ENCODE data around the gene ABCA13.
"Not testable (repeated sequence)": the region's sequence is repeated elsewhere in the genome, so short reads cannot be mapped to it uniquely, and the experiment has no call there.

ABCA13 gene

GRCh38 chr7:48171202-48171601 is at the start of gene ABCA13:
ABCA13 (plus strand) TSS chr7:48171458; CDS start chr7:48171484, 26 bp downstream.
- no peak within 1 kb of the TSS for H3K4me3 ChIP-seq (ENCODE audit: low read depth, low read length)
- DNase-seq (ENCODE audit: low read depth) = peak; percentile 25

GRCh38 chr7:48126037-48126436 is 45.2 kb upstream of the ABCA13 start:
- H3K4me3 ChIP-seq (ENCODE audit: low read depth, low read length) = no peak overlapping the region
- DNase-seq (ENCODE audit: low read depth) = no peak

- DNase-seq (ENCODE audit: low read depth) = peak; percentile 42
Observed at GRCh38 chr7:48130658-48131108, 40.6 kb upstream of the ABCA13 start.

GRCh38 chr7:48132792-48133191 is 38.5 kb upstream of the ABCA13 start:
- no peak for DNase-seq (ENCODE audit: low read depth)
- no peak overlapping the region for H3K4me3 ChIP-seq (ENCODE audit: low read depth, low read length)

More at GRCh38 chr7:48130658-48131108, 40.6 kb upstream of the ABCA13 start:
- no peak overlapping the region for H3K4me3 ChIP-seq (ENCODE audit: low read depth, low read length)

- no peak overlapping the region for H3K4me3 ChIP-seq (ENCODE audit: low read depth, low read length)
- no peak for DNase-seq (ENCODE audit: low read depth)
Observed at GRCh38 chr7:48139459-48139858, 31.8 kb upstream of the ABCA13 start.

GRCh38 chr7:48140001-48140681 is 31.1 kb upstream of the ABCA13 start:
- H3K4me3 ChIP-seq (ENCODE audit: low read depth, low read length) = no peak overlapping the region
- DNase-seq (ENCODE audit: low read depth) = no peak

GRCh38 chr7:48141521-48141920 is 29.7 kb upstream of the ABCA13 start:
- DNase-seq (ENCODE audit: low read depth) = no peak
- H3K4me3 ChIP-seq (ENCODE audit: low read depth, low read length) = no peak overlapping the region

GRCh38 chr7:48144291-48144768 is 26.9 kb upstream of the ABCA13 start:
- no peak for DNase-seq (ENCODE audit: low read depth)
- no peak overlapping the region for H3K4me3 ChIP-seq (ENCODE audit: low read depth, low read length)

GRCh38 chr7:48147078-48147591 is 24.1 kb upstream of the ABCA13 start:
- DNase-seq (ENCODE audit: low read depth) = no peak

GRCh38 chr7:48147690-48148089 is 23.6 kb upstream of the ABCA13 start:
- not testable (repeated sequence) for DNase-seq (ENCODE audit: low read depth); H3K4me3 ChIP-seq (ENCODE audit: low read depth, low read length)

More at GRCh38 chr7:48147078-48147591, 24.1 kb upstream of the ABCA13 start:
- no peak overlapping the region for H3K4me3 ChIP-seq (ENCODE audit: low read depth, low read length)

- DNase-seq (ENCODE audit: low read depth) = no peak
- H3K4me3 ChIP-seq (ENCODE audit: low read depth, low read length) = no peak overlapping the region
Observed at GRCh38 chr7:48148311-48148710, 22.9 kb upstream of the ABCA13 start.

- no peak for DNase-seq (ENCODE audit: low read depth)
- no peak overlapping the region for H3K4me3 ChIP-seq (ENCODE audit: low read depth, low read length)
Observed at GRCh38 chr7:48149058-48149457, 22.2 kb upstream of the ABCA13 start.

GRCh38 chr7:48150086-48150485 is 21.2 kb upstream of the ABCA13 start:
- no peak for DNase-seq (ENCODE audit: low read depth)
- H3K4me3 ChIP-seq (ENCODE audit: low read depth, low read length) = no peak overlapping the region

- no peak overlapping the region for H3K4me3 ChIP-seq (ENCODE audit: low read depth, low read length)
- DNase-seq (ENCODE audit: low read depth) = no peak
Observed at GRCh38 chr7:48154792-48155413, 16.4 kb upstream of the ABCA13 start.

GRCh38 chr7:48158404-48158803 is 12.9 kb upstream of the ABCA13 start:
- no peak overlapping the region for H3K4me3 ChIP-seq (ENCODE audit: low read depth, low read length)
- DNase-seq (ENCODE audit: low read depth) = no peak

GRCh38 chr7:48161407-48162125 is 9.7 kb upstream of the ABCA13 start:
- H3K4me3 ChIP-seq (ENCODE audit: low read depth, low read length) = no peak overlapping the region
- no peak for DNase-seq (ENCODE audit: low read depth)

- H3K4me3 ChIP-seq (ENCODE audit: low read depth, low read length) = no peak overlapping the region
- DNase-seq (ENCODE audit: low read depth) = no peak
Observed at GRCh38 chr7:48165157-48165556, 6.1 kb upstream of the ABCA13 start.

GRCh38 chr7:48168159-48168558 is 3.1 kb upstream of the ABCA13 start:
- no peak overlapping the region for H3K4me3 ChIP-seq (ENCODE audit: low read depth, low read length)
- DNase-seq (ENCODE audit: low read depth) = no peak

- no peak overlapping the region for H3K4me3 ChIP-seq (ENCODE audit: low read depth, low read length)
Observed at GRCh38 chr7:48170506-48170905, 752 bp upstream of the ABCA13 start.

GRCh38 chr7:48173313-48173712 is 2.1 kb downstream of the ABCA13 start:
- no peak for DNase-seq (ENCODE audit: low read depth)

More at GRCh38 chr7:48170506-48170905, 752 bp upstream of the ABCA13 start:
- peak; percentile 2 for DNase-seq (ENCODE audit: low read depth)

More at GRCh38 chr7:48173313-48173712, 2.1 kb downstream of the ABCA13 start:
- no peak overlapping the region for H3K4me3 ChIP-seq (ENCODE audit: low read depth, low read length)
